ENCODE results near the gene PLXDC2.

GRCh38 chr10:19877466-19878255 is 61.4 kb downstream of the PLXDC2 start:
- TF ChIP-seq CTCF (IDR thresholded peaks at IDR 0.05), result no peak
- no peak for TF ChIP-seq POLR2AphosphoS5 (IDR thresholded peaks at IDR 0.05)
- no peak for TF ChIP-seq POLR2A (IDR thresholded peaks at IDR 0.05)
